GM18520 (cell line): ENCODE results near the gene PRR20B.
"Not testable (repeated sequence)": the region's sequence is repeated elsewhere in the genome, so short reads cannot be mapped to it uniquely, and the experiment has no call there.

Experiments used
- ATAC-seq: cut with Tn5 transposase; IDR thresholded peaks from one replicate; pipeline ENCODE4 v1.9.1; 2021; ENCODE audit not compliant: unreplicated experiment

The PRR20B gene

GRCh38 chr13:57147188-57147587 lies at the start of gene PRR20B:
Gene PRR20B, plus strand, starts transcription at chr13:57147488. Its CDS starts 387 bp downstream, at chr13:57147875.
- not testable (repeated sequence) for ATAC-seq

- no peak for ATAC-seq
Measured at GRCh38 chr13:57114945-57115344, 32.3 kb upstream of the PRR20B start.

- ATAC-seq: no peak
Measured at GRCh38 chr13:57123681-57124080, 23.6 kb upstream of the PRR20B start.

GRCh38 chr13:57128909-57129308 lies 18.4 kb upstream of the PRR20B start:
- no peak for ATAC-seq

- no peak for ATAC-seq
Measured at GRCh38 chr13:57136093-57136492, 11.2 kb upstream of the PRR20B start.

GRCh38 chr13:57137585-57137984 lies 9.7 kb upstream of the PRR20B start:
- no peak for ATAC-seq

- no peak for ATAC-seq
Measured at GRCh38 chr13:57138988-57139387, 8.3 kb upstream of the PRR20B start.

- ATAC-seq: not testable (repeated sequence)
Measured at GRCh38 chr13:57139781-57140180, 7.5 kb upstream of the PRR20B start.

GRCh38 chr13:57140235-57140968 lies 6.9 kb upstream of the PRR20B start, which contains the start of gene PRR20A:
Gene PRR20A, plus strand, starts transcription at chr13:57140918. Its CDS starts 387 bp downstream, at chr13:57141305.
- ATAC-seq: not testable (repeated sequence)

- ATAC-seq: not testable (repeated sequence)
Measured at GRCh38 chr13:57148106-57148505, 818 bp downstream of the PRR20B start.

- ATAC-seq: not testable (repeated sequence)
Measured at GRCh38 chr13:57153761-57154160, 6.5 kb downstream of the PRR20B start, which contains the start of gene PRR20C. Gene PRR20C, plus strand, starts transcription at chr13:57154061. Its CDS starts 387 bp downstream, at chr13:57154448.

- ATAC-seq: not testable (repeated sequence)
Measured at GRCh38 chr13:57160332-57160731, 13.0 kb downstream of the PRR20B start, which contains the start of gene PRR20D. Gene PRR20D, plus strand, starts transcription at chr13:57160632. Its CDS starts 387 bp downstream, at chr13:57161019.

GRCh38 chr13:57166897-57167296 lies 19.6 kb downstream of the PRR20B start, which contains the start of gene PRR20E:
Gene PRR20E, plus strand, starts transcription at chr13:57167197. Its CDS starts 387 bp downstream, at chr13:57167584.
- ATAC-seq: not testable (repeated sequence)

GRCh38 chr13:57191667-57192066 lies 44.4 kb downstream of the PRR20B start:
- no peak for ATAC-seq
